ENCODE measurements around the gene SDSL. TPM values are rescaled to one million over a fixed set of nuclear protein-coding genes. Genes with fewer than 3 reads are reported as not detected.

The SDSL gene
- total and polyA plus RNA-seq, 8 donors = 5.4 to 14.2 (median 9.6) TPM

GRCh38 chr12:113479590-113480335 lies 57.6 kb downstream of the SDSL start:
- peaks cover 0 to 37% (median 15%) of the 10 kb centered on the region in 4 donors for H3K27me3 ChIP-seq
- no peaks in the 10 kb centered on the region for H3K36me3 ChIP-seq
- no peak overlapping the region for H3K27ac ChIP-seq
- 3% methylated on average over 61 of the region's 61 CpGs for WGBS, 2 donors
- no peaks in the 10 kb centered on the region for H3K4me1 ChIP-seq
- FAIRE-seq (no peak), DNase-seq (peak in 4 of 6 donors; percentile 20 to 82 (median 40)), ATAC-seq (peak in 3 of 4 donors; percentile 66 to 85 (median 67))
- no peak for TF ChIP-seq CTCF (IDR thresholded peaks at IDR 0.05)
- no peak overlapping the region for H3K4me3 ChIP-seq
- intact Hi-C loops (cut with DNase I) = no loop called here
- H3K9me3 ChIP-seq = no peaks in the 10 kb centered on the region

GRCh38 chr12:113480336-113480971 lies 58.3 kb downstream of the SDSL start:
- no peak for FAIRE-seq
- WGBS, 2 donors = 10 to 13% methylated on average over 9 of the region's 9 CpGs

GRCh38 chr12:113482334-113482733 lies 60.2 kb downstream of the SDSL start:
- H3K4me1 ChIP-seq = no peaks in the 10 kb centered on the region
- H3K4me3 ChIP-seq = no peak overlapping the region
- intact Hi-C loops (cut with DNase I) = no loop called here
- DNase-seq (no peak), ATAC-seq (no peak), FAIRE-seq (no peak)
- 0 to 7% methylated on average over 1 of the region's 1 CpG for WGBS, 2 donors
- H3K27me3 ChIP-seq = peaks cover 0 to 32% (median 14%) of the 10 kb centered on the region in 4 donors
- H3K9me3 ChIP-seq = no peaks in the 10 kb centered on the region
- H3K27ac ChIP-seq = no peak overlapping the region
- no peaks in the 10 kb centered on the region for H3K36me3 ChIP-seq
- no peak for TF ChIP-seq CTCF (IDR thresholded peaks at IDR 0.05)

More at GRCh38 chr12:113480336-113480971, 58.3 kb downstream of the SDSL start:
- Histone ChIP-seq H3K9me3 (no peaks in the 10 kb centered on the region), H3K4me3 (no peak overlapping the region), H3K4me1 (no peaks in the 10 kb centered on the region), H3K27ac (no peak overlapping the region), H3K36me3 (no peaks in the 10 kb centered on the region), H3K27me3 (peaks cover 0 to 33% (median 15%) of the 10 kb centered on the region in 4 donors)
- DNase-seq = no peak
- no peak for TF ChIP-seq CTCF (IDR thresholded peaks at IDR 0.05)
- ATAC-seq = no peak
- intact Hi-C loops (cut with DNase I) = no loop called here

- ATAC-seq (no peak), FAIRE-seq (no peak), DNase-seq (no peak)
- intact Hi-C loops (cut with DNase I) = no loop called here
- Histone ChIP-seq H3K4me3 (no peak overlapping the region), H3K36me3 (no peaks in the 10 kb centered on the region), H3K4me1 (no peaks in the 10 kb centered on the region), H3K27ac (no peak overlapping the region), H3K27me3 (peaks cover 0 to 12% (median 5%) of the 10 kb centered on the region in 4 donors), H3K9me3 (no peaks in the 10 kb centered on the region)
- TF ChIP-seq CTCF (IDR thresholded peaks at IDR 0.05) = no peak
- 3% methylated on average over 2 of the region's 2 CpGs for WGBS, 2 donors
Observed at GRCh38 chr12:113485330-113485729, 63.1 kb downstream of the SDSL start.

GRCh38 chr12:113486722-113487121 lies 64.5 kb downstream of the SDSL start:
- H3K36me3 ChIP-seq = no peaks in the 10 kb centered on the region
- ATAC-seq (no peak), DNase-seq (no peak), FAIRE-seq (no peak)
- H3K27ac ChIP-seq = no peak overlapping the region
- intact Hi-C loops (cut with DNase I) = no loop called here
- H3K4me1 ChIP-seq = no peaks in the 10 kb centered on the region
- 3 to 13% methylated on average over 4 of the region's 4 CpGs for WGBS, 2 donors
- peaks cover 0 to 5% (median 0%) of the 10 kb centered on the region in 4 donors for H3K27me3 ChIP-seq
- no peak for TF ChIP-seq CTCF (IDR thresholded peaks at IDR 0.05)
- no peak overlapping the region for H3K4me3 ChIP-seq
- no peaks in the 10 kb centered on the region for H3K9me3 ChIP-seq
